ENCODE results near the gene NPR1.
A peak's percentile ranks its signal among the peaks of the same experiment; 100 is the strongest.
"Not testable (repeated sequence)": the region's sequence is repeated elsewhere in the genome, so short reads cannot be mapped to it uniquely, and the experiment has no call there.

Gene NPR1

DNA sequence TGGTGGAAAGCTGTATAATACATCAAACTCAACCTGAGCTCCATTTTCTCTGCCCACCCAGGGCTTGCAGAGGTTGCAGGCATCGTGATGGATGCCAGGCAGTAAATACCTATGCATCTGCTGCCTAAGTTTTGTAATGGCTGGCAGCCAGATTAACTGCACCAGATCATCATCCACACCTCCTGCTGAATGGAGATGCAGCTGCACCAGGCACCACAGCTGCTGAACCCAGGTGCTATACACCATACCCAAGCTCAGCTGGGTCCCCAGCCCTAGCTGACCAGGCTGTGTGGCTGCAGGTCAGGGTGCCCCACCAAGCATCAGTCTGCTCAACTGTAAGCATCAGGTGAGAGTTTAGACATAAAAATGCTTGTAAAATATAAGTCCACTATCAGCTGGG lies 26.7 kb upstream of the NPR1 start:
- no peak for DNase-seq

DNA sequence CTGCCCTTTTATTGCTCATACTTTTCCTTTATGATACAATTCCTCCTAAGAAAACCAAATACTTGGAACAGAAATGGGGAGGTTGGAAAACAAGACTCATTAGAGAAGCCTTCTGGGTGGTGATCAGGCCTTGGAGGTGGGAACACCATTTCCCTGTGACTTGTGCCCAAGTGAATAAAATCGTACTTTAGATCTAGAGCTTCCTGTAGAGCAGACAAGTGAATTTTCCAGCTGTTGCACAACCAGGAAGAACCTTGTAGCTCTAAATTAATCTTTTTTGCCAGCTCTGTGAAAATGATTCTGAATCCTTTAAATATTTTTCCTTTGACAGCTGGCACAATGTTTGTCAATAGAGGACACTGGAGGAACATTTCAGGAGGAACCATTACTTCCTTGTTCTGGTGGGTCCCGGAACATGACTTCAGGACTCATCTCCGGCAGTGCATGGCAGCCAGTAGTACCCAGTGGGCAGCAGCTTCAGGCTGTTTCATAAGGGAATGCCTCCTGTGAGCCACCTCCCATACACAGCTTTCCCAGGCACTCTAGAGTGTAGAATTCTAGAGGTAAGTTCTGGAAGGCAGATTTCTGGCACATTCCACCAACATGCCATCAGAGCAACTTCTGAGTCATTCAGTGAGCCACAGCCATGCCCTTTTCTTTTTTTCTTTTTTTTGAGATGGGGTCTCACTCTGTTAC lies 25.5 kb upstream of the NPR1 start:
- no peak for DNase-seq

DNA sequence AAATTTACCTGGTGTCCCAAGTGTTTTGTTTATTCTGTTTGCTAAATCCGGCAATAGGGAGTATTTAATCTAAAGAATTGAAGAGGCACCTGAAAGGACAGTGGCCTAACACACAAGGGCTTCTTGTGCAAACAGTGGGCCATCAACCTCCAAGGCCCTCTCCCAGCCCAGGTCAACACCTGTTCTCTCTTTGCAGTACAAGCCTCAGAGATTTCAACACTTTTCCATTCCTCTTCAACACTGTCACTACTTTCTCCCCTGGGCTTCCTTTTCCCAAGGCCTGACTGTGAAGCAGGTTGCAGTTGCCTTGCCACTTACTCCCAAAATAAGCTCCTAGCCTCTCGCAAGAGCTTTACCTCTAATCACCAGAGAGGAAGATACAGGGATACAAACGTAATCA lies 23.2 kb upstream of the NPR1 start:
- DNase-seq = no peak

DNA sequence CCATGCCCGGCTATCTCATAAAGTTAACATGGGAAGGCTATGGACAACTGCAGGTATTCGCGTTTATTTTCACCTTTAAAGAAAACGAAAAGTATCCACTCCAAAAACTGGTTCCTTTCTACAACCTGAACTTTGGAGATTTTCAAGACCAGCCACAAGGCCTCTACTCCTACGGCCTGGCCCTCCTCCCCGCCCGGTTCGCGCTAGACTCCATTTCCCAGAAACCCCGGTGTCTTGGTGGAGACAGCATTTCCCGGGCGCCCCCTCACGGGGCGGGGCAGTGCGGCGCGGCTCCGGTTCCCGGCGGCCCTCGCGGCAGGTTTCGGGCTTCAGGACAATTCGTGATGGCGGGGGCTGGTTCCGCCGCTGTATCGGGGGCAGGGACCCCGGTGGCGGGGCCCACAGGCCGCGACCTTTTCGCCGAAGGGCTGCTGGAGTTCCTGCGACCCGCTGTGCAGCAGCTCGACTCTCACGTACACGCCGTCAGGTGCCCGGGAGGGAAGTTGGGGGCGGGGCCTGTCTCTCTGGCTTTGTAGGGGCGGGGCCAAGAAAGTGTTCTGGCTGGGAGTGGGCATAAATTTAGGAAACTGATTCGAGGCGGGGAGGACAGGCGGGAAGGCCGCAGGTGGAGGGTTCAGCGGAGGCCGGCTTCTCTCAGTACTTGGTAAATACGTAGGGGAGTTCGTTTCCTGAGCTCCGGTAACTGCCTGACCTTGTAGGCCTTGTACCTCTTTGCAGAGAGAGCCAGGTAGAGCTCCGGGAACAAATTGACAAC lies 19.9 kb upstream of the NPR1 start, which contains the start of gene SNAPIN:
TSS of gene SNAPIN (plus strand) at position 304 of the 775 bp plus-strand sequence. CDS start at position 345, 41 bp downstream.
- peak; percentile 72 for DNase-seq

DNA sequence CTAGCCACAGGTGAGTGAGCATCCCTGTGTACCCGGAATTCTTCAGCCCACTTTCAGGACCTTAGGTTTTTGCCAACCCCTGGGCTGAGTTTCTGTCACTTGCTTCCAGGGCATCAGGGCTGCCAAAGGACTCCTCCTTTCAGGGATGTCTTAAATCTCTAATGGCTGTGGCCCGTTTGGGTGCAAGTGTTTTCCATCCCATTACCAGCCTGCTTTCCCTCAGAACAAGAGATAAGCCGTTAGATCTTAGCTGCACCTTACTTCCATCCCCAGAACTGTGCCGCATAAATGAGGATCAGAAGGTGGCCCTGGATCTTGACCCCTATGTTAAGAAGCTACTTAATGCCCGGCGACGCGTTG lies 19.3 kb upstream of the NPR1 start:
- no peak for DNase-seq

DNA sequence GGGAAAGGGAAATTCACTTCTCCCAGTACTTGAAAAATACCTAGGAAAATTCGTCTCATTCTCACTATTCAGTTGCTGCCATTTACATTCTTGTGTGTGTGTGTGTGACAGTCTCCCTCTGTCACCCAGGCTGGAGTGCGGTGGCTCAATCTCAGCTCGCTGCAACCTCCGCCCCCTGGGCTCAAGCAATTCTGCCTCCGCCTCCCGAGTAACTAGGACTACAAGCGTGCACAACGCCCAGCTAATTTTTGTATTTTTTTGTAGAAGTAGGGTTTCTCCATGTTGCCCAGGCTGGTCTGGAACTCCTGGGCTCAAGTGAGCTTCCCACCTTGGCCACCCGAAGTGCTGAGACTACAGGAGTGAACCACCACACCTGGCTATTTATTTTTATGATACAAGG lies 18.8 kb upstream of the NPR1 start:
- DNase-seq = no peak

DNA sequence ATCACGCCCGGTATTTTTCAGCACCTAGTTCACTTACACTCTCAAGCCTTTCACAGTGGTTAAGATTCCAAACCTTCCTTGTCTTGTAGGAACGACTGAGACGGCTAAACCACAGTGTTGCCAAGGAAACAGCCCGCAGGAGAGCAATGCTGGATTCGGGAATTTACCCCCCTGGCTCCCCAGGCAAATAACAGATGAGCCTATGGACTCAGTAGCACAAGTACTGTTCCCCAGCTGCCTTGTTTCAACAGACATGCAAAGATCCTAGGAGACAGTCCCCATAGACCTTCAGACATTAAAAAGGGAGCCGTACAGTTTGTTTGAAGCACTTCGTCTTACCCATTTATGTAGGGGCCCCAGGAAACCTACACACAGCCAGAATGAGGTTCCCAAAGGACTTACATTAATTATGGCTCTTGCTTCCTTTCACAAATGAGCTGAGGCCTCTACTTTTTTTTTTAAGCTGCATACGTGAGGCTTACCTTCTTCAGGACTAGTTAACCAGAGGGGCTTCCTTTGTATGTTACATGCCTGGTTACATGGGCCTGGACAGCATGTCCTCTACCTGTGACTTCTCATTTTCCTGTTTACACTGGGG lies 17.3 kb upstream of the NPR1 start:
- no peak for DNase-seq

DNA sequence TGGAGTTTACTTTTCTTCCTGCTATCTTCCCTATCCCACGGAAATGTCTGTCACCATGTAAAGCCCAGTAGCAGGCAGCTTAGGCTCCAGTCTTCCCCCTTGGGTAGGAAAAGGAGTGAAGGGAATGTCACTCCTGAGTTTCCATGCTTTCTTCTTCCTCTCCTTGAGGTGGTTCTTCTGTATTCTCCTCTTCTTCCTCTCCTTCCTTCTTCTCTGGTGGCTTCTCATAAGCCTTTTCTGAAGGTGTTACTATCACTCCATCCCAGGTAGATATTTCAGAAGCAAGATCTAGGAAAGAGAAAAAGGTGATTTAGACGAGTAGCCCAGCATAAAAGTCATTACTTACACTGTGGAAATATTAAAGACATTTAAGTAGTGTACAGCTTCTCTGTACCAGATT lies 16.2 kb upstream of the NPR1 start:
- no peak for DNase-seq

DNA sequence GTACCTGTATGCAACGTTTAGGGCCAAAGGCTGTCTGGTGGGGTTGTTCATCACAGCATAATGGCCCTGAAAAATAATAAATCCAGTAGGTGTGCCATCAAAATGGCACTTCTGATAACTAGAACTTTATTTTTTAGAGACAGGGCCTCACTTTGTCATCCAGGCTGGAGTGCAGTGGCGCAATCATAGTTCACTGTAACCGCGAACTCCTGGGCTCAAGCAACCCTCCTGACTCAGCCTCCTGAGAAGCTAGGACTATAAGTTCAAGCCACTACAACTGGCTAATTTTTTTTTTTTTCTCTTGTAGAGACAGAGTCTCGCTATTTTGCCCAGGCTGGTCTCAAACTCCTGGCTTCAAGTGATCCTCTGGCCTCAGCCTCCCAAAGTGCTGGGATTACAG lies 15.3 kb upstream of the NPR1 start:
- no peak for DNase-seq

DNA sequence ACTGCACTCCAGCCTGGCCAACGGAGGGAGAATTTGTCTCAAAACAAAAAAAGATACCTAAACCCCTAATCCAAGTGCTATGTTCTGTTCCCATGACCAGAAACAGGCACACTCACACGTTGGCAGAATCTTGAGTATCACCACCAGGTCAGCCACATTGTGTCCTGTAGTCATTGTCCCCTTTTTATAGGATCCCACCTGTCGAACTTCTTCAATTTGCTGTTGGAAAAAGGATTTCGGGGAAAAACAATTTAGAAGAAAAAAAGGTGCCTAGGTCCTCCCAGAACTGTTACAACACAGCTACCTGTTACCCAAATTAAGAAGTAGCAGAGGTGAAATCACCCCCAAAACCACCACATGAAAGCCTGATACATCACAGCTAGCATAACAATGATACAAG lies 11.0 kb upstream of the NPR1 start:
- DNase-seq = no peak

DNA sequence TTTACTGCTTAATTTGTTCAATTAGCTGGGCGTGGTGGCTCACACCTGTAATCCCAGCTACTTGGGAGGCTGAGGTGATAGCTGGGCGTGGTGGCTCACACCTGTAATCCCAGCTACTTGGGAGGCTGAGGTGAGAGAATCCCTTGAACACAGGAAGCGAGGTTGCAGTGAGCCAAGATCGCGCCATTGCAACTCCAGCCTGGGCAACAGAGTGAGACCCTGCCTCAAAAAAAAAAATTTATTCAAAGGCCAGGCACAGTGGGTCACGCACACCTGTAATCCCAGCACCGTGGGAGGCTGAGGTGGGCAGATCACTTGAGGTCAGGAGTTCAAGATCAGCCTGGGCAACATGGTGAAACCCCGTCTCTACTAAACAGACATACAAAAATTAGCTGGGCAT lies 9.8 kb upstream of the NPR1 start:
- not testable (repeated sequence) for DNase-seq

DNA sequence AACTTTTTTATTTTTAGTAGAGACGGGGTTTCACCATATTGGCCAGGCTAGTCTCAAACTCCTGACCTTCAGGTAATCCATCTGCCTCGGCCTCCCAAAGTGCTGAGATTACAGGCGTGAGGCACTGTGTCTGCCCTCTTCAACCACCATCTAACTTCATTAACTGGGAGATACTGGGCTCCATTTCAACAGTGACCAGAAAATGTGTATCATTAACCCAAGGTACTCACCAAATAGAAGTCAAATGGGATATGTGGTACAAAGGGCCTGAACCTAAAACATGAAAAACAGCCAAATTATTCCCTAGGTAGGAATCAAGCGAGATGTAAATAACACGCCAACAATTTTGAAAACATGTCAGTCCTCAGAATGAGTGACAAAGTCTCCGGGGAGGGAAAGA lies 8.9 kb upstream of the NPR1 start:
- DNase-seq = no peak

DNA sequence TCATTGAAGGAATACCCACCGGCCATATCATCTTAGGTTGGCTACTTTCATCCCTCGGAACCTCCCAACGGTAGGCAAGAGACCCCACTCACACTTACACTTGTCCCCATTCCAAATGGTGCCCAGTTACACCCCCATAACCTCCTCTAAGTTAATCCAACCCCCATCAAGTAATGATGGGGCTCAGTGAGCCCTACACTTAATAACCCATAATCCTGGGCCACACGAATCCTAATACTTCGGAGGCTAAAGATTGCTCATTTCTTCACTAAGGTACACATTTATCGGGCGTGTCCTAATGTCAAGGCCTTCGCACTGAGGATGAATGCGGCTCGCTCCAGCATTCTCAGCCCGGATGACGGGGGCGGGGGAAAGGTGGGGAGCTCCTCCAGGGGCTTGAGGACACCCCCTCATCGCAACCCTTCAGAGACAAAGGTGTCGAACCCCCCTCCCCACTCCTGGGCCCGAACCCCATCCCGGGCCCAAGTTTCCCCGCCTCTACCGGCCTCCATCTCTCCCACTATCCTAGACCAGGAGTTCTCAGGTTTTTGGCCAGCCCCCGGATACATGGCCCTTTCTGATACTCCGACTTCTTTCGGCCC lies 8.1 kb upstream of the NPR1 start:
- no peak for DNase-seq

DNA sequence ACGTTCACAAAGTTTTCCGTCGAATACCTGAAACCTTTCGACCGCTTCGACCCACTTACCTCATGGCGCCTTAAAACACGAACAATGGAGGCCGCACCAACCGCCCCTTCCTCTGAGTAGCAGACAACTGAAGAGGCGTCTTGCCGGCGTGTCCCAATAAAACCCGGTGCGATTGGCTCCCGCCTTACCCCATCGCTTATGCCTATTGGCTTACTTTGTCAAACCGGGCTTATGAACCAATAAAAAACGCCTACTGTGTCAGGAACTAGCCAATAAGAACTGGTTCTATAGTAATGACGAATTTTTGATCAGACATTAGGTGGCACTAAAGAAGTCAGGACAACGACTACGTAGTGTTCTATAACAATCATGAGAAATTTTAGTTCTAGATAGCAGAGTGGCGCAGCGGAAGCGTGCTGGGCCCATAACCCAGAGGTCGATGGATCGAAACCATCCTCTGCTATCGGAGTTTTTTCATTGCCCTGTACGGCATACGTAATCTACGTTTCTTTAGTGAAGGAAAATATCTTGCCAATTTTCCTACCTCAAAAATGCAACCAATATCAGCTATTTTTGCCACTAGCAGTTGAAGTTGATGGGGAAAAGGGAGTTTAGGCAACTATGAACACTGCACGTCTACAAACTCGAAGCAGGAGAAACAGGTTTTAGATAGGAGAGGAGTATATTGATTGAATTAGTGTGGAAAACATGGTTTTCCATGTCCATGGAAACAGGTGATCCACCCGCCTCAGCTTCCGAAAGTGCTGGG lies 7.4 kb upstream of the NPR1 start, which contains the start of gene ILF2:
TSS of gene ILF2 (minus strand) at position 135 of the 769 bp plus-strand sequence. CDS start at position 64, 71 bp downstream.
- peak; percentile 72 for DNase-seq

DNA sequence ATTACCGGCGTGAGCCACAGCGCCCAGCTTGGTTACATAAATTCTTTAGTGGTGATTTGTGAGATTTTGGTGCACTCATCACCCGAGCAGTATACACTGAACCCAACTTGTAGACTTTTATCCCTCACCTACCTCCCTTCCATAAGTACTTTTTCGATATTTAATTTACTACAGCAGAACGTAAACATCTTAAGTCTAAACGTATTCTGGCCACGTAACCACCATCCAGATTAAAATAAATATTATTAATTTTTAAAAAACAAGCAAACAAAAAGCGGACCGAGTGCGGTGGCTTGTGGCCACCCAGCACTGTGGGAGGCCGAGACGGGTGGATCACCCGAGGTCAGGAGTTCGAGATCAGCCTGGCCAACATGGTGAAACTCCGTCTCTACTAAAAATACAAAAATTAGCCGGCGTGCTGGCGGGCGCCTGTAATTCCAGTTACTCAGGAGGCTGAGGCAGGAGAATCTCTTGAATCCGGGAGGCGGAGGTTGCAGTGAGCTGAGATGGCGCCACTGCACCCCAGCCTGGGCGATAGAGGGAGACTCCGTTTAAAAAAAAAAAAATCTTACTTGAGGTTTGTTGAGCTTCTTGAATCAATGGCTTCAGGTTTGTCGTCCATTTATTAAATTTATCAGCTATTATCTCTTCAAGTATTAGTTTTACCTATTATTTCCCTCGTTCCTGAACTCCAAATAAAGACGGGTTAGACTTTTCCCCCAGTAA lies 6.7 kb upstream of the NPR1 start:
- not testable (repeated sequence) for DNase-seq

DNA sequence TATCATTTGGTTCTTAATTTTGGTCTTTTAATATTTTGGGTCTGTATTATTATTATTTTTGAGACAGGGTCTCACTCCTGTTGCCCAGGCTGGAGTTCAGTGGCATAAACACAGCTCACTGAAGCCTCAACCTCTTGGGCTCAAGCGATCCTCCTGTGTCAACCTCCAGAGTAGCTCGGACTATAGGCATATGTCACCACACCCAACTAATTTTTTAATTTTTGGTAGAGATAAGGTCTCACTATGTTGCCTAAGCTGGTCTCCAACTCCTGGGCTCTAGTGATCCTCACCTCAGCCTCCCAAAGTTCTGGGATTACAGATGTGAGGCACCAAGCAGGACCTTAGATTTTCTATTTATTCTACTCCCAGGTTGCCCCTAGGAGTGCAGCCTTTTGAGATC lies 5.0 kb upstream of the NPR1 start:
- no peak for DNase-seq

DNA sequence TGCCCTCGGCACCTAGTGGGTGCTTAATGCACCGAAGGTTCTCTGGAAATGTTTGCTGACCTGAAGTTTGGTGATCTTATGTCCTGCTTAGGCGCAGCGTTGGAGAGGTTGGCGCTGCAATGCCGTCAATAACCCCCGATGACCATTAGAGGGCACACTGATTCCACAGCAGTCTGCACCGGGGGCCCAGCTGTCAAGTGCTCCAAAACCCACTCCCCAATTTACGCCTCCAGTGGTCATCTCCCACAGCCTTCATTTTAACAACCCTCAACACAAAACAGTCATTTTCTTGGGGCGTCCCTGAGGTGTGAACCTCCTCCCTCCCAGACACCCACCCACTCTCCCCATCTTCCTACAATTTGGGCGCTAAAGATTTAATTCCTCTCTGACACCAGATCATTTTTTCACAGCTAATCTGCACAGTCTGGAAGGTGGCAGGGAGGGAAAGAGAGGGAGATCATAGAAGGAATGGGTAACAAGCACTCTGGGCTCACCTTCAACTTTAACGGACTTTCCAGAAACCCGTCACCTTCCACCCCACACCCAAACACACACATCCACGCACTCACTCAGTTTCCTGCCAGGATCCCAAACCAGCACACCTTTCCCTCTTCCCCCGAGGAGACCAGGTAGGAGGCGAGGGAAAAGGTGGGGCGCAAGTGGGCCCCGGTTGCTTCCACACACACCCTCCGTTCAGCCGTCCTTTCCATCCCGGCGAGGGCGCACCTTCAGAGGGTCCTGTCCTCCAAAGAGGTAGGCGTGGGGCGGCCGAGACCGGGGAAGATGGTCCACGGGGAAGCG lies 570 bp upstream of the NPR1 start:
- peak; percentile 53 for DNase-seq

DNA sequence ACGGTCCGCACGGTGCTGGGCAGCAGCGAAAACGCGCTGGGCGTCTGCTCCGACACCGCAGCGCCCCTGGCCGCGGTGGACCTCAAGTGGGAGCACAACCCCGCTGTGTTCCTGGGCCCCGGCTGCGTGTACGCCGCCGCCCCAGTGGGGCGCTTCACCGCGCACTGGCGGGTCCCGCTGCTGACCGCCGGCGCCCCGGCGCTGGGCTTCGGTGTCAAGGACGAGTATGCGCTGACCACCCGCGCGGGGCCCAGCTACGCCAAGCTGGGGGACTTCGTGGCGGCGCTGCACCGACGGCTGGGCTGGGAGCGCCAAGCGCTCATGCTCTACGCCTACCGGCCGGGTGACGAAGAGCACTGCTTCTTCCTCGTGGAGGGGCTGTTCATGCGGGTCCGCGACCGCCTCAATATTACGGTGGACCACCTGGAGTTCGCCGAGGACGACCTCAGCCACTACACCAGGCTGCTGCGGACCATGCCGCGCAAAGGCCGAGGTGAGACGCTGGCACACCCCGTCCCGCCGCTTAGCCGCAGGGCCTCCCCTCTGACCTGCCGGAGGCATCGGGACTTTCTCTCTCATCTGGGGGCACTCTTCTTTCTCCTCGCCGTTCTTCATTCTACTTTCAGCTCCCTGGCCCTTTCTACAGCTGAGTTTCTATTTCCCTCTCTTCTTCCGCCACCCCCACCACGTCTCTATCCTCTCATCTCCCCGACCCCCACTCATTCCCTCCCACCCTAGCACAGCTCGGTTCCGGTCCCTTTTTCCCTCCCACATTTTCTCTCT lies 1.0 kb downstream of the NPR1 start:
- no peak for DNase-seq

DNA sequence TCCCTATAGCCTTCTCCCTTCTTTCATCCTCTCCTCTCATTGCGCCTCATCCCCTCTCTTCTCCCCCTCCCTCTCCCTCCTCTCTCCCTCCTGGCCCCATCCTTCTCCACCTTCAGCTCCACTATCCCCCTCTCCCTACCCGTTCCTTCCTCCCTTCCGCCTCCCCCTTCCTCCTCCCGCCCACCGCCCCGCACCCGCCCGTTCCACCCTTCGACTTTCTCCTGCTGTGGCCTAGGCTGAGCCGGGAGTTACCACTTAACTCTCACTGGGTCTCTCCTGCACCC lies 1.6 kb downstream of the NPR1 start:
- no peak for DNase-seq

DNA sequence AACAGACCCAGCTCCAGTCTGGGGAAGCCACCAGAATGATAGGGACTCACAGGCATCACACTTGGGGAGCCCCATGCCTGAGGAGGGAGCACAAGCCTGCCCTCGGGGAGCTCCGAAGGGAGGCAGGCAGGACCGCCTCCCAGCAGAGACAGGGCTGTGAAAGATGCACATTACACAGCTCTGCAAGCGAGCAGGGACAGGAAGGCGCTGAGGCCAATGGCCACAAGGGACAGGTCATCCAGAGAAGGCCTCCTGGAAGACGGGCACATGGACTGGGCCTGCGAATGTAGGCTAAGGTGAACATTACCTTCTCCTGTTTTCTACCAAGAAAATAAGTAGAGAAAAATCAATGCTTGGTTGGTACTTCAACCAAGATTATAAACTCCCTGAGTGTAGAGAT lies 4.2 kb downstream of the NPR1 start:
- no peak for DNase-seq

DNA sequence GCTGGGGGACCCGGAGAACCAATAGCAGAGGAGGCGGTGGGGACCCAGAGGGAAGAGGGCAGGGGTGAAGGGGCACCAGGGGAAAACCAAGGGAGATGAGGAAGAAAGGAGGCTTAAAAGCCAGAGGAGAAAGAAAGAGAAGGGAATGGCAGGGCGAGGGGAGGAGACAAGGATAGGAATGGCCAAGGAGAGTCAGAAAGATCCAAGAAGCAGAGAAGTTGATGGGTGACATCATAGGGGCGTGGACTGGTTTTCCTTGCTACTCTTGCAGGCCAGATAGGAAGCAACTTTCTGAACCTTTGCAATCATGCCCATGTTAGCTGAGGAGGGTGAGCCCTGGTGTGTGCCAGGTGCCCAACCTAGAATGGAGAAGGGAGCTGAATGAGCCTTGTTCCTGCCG lies 5.4 kb downstream of the NPR1 start:
- DNase-seq = no peak
